Measurements from ENCODE around the gene TXNDC15.
"Not testable (repeated sequence)": the region's sequence is repeated elsewhere in the genome, so short reads cannot be mapped to it uniquely, and the experiment has no call there.

TXNDC15 gene

GRCh38 chr5:134874831-134875655 lies 872 bp downstream of the TXNDC15 start:
- H3K4me3 ChIP-seq (ENCODE audit: low read length): peak overlapping the region; percentile 84
- no peak for DNase-seq (ENCODE audit: low read depth, low spot score)

- no peak for DNase-seq (ENCODE audit: low read depth, low spot score)
Observed at GRCh38 chr5:134877159-134877558, 3.0 kb downstream of the TXNDC15 start.

GRCh38 chr5:134878403-134878802 lies 4.2 kb downstream of the TXNDC15 start:
- DNase-seq (ENCODE audit: low read depth, low spot score): no peak
- H3K4me3 ChIP-seq (ENCODE audit: low read length): no peak overlapping the region

More at GRCh38 chr5:134877159-134877558, 3.0 kb downstream of the TXNDC15 start:
- H3K4me3 ChIP-seq (ENCODE audit: low read length): no peak overlapping the region

- no peak for DNase-seq (ENCODE audit: low read depth, low spot score)
- no peak overlapping the region for H3K4me3 ChIP-seq (ENCODE audit: low read length)
Observed at GRCh38 chr5:134879456-134879855, 5.3 kb downstream of the TXNDC15 start.

GRCh38 chr5:134880937-134881336 lies 6.8 kb downstream of the TXNDC15 start:
- H3K4me3 ChIP-seq (ENCODE audit: low read length); DNase-seq (ENCODE audit: low read depth, low spot score): not testable (repeated sequence)

- DNase-seq (ENCODE audit: low read depth, low spot score); H3K4me3 ChIP-seq (ENCODE audit: low read length): not testable (repeated sequence)
Observed at GRCh38 chr5:134881711-134882110, 7.5 kb downstream of the TXNDC15 start.

- H3K4me3 ChIP-seq (ENCODE audit: low read length): no peak overlapping the region
- DNase-seq (ENCODE audit: low read depth, low spot score): no peak
Observed at GRCh38 chr5:134887593-134888159, 13.5 kb downstream of the TXNDC15 start.

- H3K4me3 ChIP-seq (ENCODE audit: low read length): no peak overlapping the region
- DNase-seq (ENCODE audit: low read depth, low spot score): no peak
Observed at GRCh38 chr5:134889335-134889734, 15.2 kb downstream of the TXNDC15 start.

- DNase-seq (ENCODE audit: low read depth, low spot score): no peak
- no peak overlapping the region for H3K4me3 ChIP-seq (ENCODE audit: low read length)
Observed at GRCh38 chr5:134891473-134891872, 17.3 kb downstream of the TXNDC15 start.

GRCh38 chr5:134892282-134892681 lies 18.1 kb downstream of the TXNDC15 start:
- DNase-seq (ENCODE audit: low read depth, low spot score): no peak
- H3K4me3 ChIP-seq (ENCODE audit: low read length): no peak overlapping the region

- H3K4me3 ChIP-seq (ENCODE audit: low read length): no peak overlapping the region
- no peak for DNase-seq (ENCODE audit: low read depth, low spot score)
Observed at GRCh38 chr5:134892926-134893325, 18.8 kb downstream of the TXNDC15 start.

- DNase-seq (ENCODE audit: low read depth, low spot score): no peak
- no peak overlapping the region for H3K4me3 ChIP-seq (ENCODE audit: low read length)
Observed at GRCh38 chr5:134893748-134894505, 19.8 kb downstream of the TXNDC15 start.

- no peak overlapping the region for H3K4me3 ChIP-seq (ENCODE audit: low read length)
- DNase-seq (ENCODE audit: low read depth, low spot score): no peak
Observed at GRCh38 chr5:134902071-134902801, 28.1 kb downstream of the TXNDC15 start.

GRCh38 chr5:134904610-134905245 lies 30.6 kb downstream of the TXNDC15 start, which contains the start of gene PCBD2:
Gene PCBD2, plus strand, starts transcription at chr5:134905131. Its CDS starts 9 bp downstream, at chr5:134905140.
- H3K4me3 ChIP-seq (ENCODE audit: low read length): peak within 1 kb of the TSS; percentile 78

GRCh38 chr5:134905246-134905996 lies 31.2 kb downstream of the TXNDC15 start:
- peak overlapping the region; percentile 78 for H3K4me3 ChIP-seq (ENCODE audit: low read length)
- DNase-seq (ENCODE audit: low read depth, low spot score): peak; percentile 79

More at GRCh38 chr5:134904610-134905245, 30.6 kb downstream of the TXNDC15 start, which contains the start of gene PCBD2:
- DNase-seq (ENCODE audit: low read depth, low spot score): peak; percentile 83

GRCh38 chr5:134906811-134907210 lies 32.6 kb downstream of the TXNDC15 start:
- no peak for DNase-seq (ENCODE audit: low read depth, low spot score)
- H3K4me3 ChIP-seq (ENCODE audit: low read length): no peak overlapping the region

GRCh38 chr5:134910752-134911151 lies 36.6 kb downstream of the TXNDC15 start:
- H3K4me3 ChIP-seq (ENCODE audit: low read length); DNase-seq (ENCODE audit: low read depth, low spot score): not testable (repeated sequence)
